ENCODE data around the gene NAT10. TPM values are rescaled to one million over a fixed set of nuclear protein-coding genes. Genes with fewer than 3 reads are reported as not detected.

Gene NAT10
- total and polyA plus RNA-seq, 2 experiments from 2014 or later: 19.4 to 23.6 TPM

- no peaks in the 10 kb centered on the region for H3K4me1 ChIP-seq (ENCODE audit: low read depth)
- DNase-seq (ENCODE audit: low read depth in 1 of 2, low spot score in 1 of 2): no peak
- no peak overlapping the region for H3K4me3 ChIP-seq
- H3K36me3 ChIP-seq: peaks cover 70% of the 10 kb centered on the region
- no peaks in the 10 kb centered on the region for H3K9me3 ChIP-seq (ENCODE audit: low read depth)
- no peaks in the 10 kb centered on the region for H3K27me3 ChIP-seq
- TF ChIP-seq CTCF (IDR thresholded peaks at IDR 0.05; ENCODE audit: low read depth, low read length): no peak
- H3K27ac ChIP-seq: peak overlapping the region; percentile 7
These were observed 6.6 kb upstream of the NAT10 start for GRCh38 chr11:34098813-34099212.

GRCh38 chr11:34104680-34105078 is 750 bp upstream of the NAT10 start:
- Histone ChIP-seq H3K27ac (peak overlapping the region; percentile 90), H3K4me1 (ENCODE audit: low read depth) (no peaks in the 10 kb centered on the region), H3K9me3 (ENCODE audit: low read depth) (no peaks in the 10 kb centered on the region), H3K27me3 (no peaks in the 10 kb centered on the region), H3K36me3 (peaks cover 17% of the 10 kb centered on the region), H3K4me3 (peak overlapping the region; percentile 77)
- no peak for DNase-seq (ENCODE audit: low read depth in 1 of 2, low spot score in 1 of 2)
- no peak for TF ChIP-seq CTCF (IDR thresholded peaks at IDR 0.05; ENCODE audit: low read depth, low read length)

- DNase-seq (ENCODE audit: low read depth in 1 of 2, low spot score in 1 of 2): no peak
- Histone ChIP-seq H3K4me1 (ENCODE audit: low read depth) (no peaks in the 10 kb centered on the region), H3K36me3 (peaks cover 5% of the 10 kb centered on the region), H3K4me3 (peak overlapping the region; percentile 77), H3K27me3 (no peaks in the 10 kb centered on the region), H3K9me3 (ENCODE audit: low read depth) (no peaks in the 10 kb centered on the region), H3K27ac (peak overlapping the region; percentile 90)
- no peak for TF ChIP-seq CTCF (IDR thresholded peaks at IDR 0.05; ENCODE audit: low read depth, low read length)
These were observed 602 bp downstream of the NAT10 start for GRCh38 chr11:34105957-34106504.

GRCh38 chr11:34111722-34112270 is 6.4 kb downstream of the NAT10 start:
- Histone ChIP-seq H3K27me3 (no peaks in the 10 kb centered on the region), H3K4me1 (ENCODE audit: low read depth) (peaks cover 12% of the 10 kb centered on the region), H3K36me3 (peaks cover 42% of the 10 kb centered on the region), H3K27ac (peak overlapping the region; percentile 45), H3K9me3 (ENCODE audit: low read depth) (no peaks in the 10 kb centered on the region), H3K4me3 (no peak overlapping the region)
- no peak for TF ChIP-seq CTCF (IDR thresholded peaks at IDR 0.05; ENCODE audit: low read depth, low read length)
- peak in 1 of 2 donors; percentile 84 for DNase-seq (ENCODE audit: low read depth in 1 of 2, low spot score in 1 of 2)

- Histone ChIP-seq H3K9me3 (ENCODE audit: low read depth) (no peaks in the 10 kb centered on the region), H3K36me3 (peaks cover 64% of the 10 kb centered on the region), H3K4me3 (no peak overlapping the region), H3K4me1 (ENCODE audit: low read depth) (peaks cover 12% of the 10 kb centered on the region), H3K27me3 (no peaks in the 10 kb centered on the region), H3K27ac (no peak overlapping the region)
- DNase-seq (ENCODE audit: low read depth in 1 of 2, low spot score in 1 of 2): no peak
- TF ChIP-seq CTCF (IDR thresholded peaks at IDR 0.05; ENCODE audit: low read depth, low read length): no peak
These were observed 8.6 kb downstream of the NAT10 start for GRCh38 chr11:34114014-34114413.

All from cardiac muscle cell (in vitro differentiated cells and primary cell).